ENCODE data around the gene ISM1. TPM values are rescaled to one million over a fixed set of nuclear protein-coding genes. Genes with fewer than 3 reads are reported as not detected.

ISM1 gene
- total RNA-seq, 1 donor from 2014 or later = 1.5 TPM

- DNase-seq = no peak
- ATAC-seq (ENCODE audit: poor library complexity) = no peak
- intact Hi-C loops (cut with DNase I) = no loop called here
These were observed 104.0 kb downstream of the ISM1 start for GRCh38 chr20:13325033-13325432.

GRCh38 chr20:13325796-13326340, 104.8 kb downstream of the ISM1 start:
- ATAC-seq (ENCODE audit: poor library complexity) (no peak), DNase-seq (no peak)
- intact Hi-C loops (cut with DNase I) = no loop called here

- intact Hi-C loops (cut with DNase I) = no loop called here
- ATAC-seq (ENCODE audit: poor library complexity) = no peak
- no peak for DNase-seq
These were observed 110.5 kb downstream of the ISM1 start for GRCh38 chr20:13331536-13331935.

- intact Hi-C loops (cut with DNase I) = no loop called here
- DNase-seq (no peak), ATAC-seq (ENCODE audit: poor library complexity) (no peak)
These were observed 112.0 kb downstream of the ISM1 start for GRCh38 chr20:13333036-13333435.

- ATAC-seq (ENCODE audit: poor library complexity) (no peak), DNase-seq (no peak)
- intact Hi-C loops (cut with DNase I) = no loop called here
These were observed 112.7 kb downstream of the ISM1 start for GRCh38 chr20:13333793-13334192.

- ATAC-seq (ENCODE audit: poor library complexity) = no peak
- DNase-seq = no peak
- intact Hi-C loops (cut with DNase I) = no loop called here
These were observed 115.4 kb downstream of the ISM1 start for GRCh38 chr20:13336308-13337089.

- ATAC-seq (ENCODE audit: poor library complexity) = no peak
- intact Hi-C loops (cut with DNase I) = no loop called here
- DNase-seq = no peak
These were observed 116.2 kb downstream of the ISM1 start for GRCh38 chr20:13337090-13337784.

GRCh38 chr20:13338097-13338661, 117.1 kb downstream of the ISM1 start:
- DNase-seq (no peak), ATAC-seq (ENCODE audit: poor library complexity) (no peak)
- intact Hi-C loops (cut with DNase I) = no loop called here

GRCh38 chr20:13338999-13339411, 117.9 kb downstream of the ISM1 start:
- DNase-seq (no peak), ATAC-seq (ENCODE audit: poor library complexity) (no peak)
- intact Hi-C loops (cut with DNase I) = no loop called here

GRCh38 chr20:13340088-13340487, 119.0 kb downstream of the ISM1 start:
- ATAC-seq (ENCODE audit: poor library complexity) = no peak
- no peak for DNase-seq
- intact Hi-C loops (cut with DNase I) = no loop called here

GRCh38 chr20:13341737-13342393, 120.8 kb downstream of the ISM1 start:
- ATAC-seq (ENCODE audit: poor library complexity) (no peak), DNase-seq (no peak)
- intact Hi-C loops (cut with DNase I) = no loop called here

GRCh38 chr20:13342469-13343242, 121.6 kb downstream of the ISM1 start:
- no peak for DNase-seq
- intact Hi-C loops (cut with DNase I) = no loop called here

GRCh38 chr20:13344671-13345070, 123.6 kb downstream of the ISM1 start:
- intact Hi-C loops (cut with DNase I) = no loop called here
- DNase-seq (no peak), ATAC-seq (ENCODE audit: poor library complexity) (no peak)

More at GRCh38 chr20:13342469-13343242, 121.6 kb downstream of the ISM1 start:
- no peak for ATAC-seq (ENCODE audit: poor library complexity)

GRCh38 chr20:13348311-13349234, 127.5 kb downstream of the ISM1 start:
- DNase-seq = no peak
- intact Hi-C loops (cut with DNase I) = no loop called here
- no peak for ATAC-seq (ENCODE audit: poor library complexity)

- ATAC-seq (ENCODE audit: poor library complexity) (no peak), DNase-seq (no peak)
- intact Hi-C loops (cut with DNase I) = no loop called here
These were observed 128.1 kb downstream of the ISM1 start for GRCh38 chr20:13349235-13349604.
